ENCODE results near the gene TAOK1. TPM values are rescaled to one million over a fixed set of nuclear protein-coding genes. Genes with fewer than 3 reads are reported as not detected.

TAOK1 gene
- total and polyA plus RNA-seq, 9 of the 15 experiments (the other 6 are each of a cell fraction or from before 2014, with no cell fraction given): 3.2 to 33.1 (median 16.5) TPM

DNA sequence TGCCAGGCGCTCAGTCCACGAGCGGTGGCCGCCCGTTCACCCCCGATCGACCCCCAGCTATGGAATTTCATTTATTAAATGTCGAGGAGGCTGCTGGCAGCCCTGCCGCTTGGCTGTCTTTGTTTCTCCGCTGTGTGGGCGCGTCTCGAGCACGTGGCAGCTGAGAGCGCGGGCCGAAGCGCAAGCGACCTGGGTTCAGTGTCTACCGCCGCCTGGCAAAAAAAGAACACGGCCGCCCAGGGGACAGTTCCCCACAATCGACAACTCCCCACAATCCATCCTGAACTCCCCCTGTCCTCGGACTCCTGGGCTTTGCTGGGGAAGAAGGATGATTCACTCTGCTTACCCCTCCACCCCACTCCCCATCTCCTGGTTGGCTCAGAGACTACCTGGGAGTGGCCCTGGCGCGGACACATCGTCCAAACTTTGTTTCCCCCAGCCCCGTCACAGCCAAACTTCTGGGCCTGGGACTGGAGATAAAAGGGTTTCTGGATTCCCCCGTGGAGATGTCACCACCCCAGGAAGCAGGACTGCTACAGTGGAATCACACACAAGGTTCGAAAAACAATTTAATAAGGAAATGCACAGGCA is 201.1 kb downstream of the TAOK1 start (continued):
- TF ChIP-seq ARNT (IDR thresholded peaks at IDR 0.05) (no peak), NKRF (IDR thresholded peaks at IDR 0.05; ENCODE audit: borderline replicate concordance) (0 out of 2 replicates have a peak, but pooled peaks have one; percentile 15), CTCFL (IDR thresholded peaks at IDR 0.05; ENCODE audit: borderline replicate concordance, insufficient read depth, low read depth, low read length, poor library complexity, severe bottlenecking) (no peak), ZNF133 (CRISPR knock-in tag; IDR thresholded peaks at IDR 0.05) (no peak), IRF1 (CRISPR knock-in tag; IDR thresholded peaks at IDR 0.05; ENCODE audit: borderline replicate concordance) (no peak), PPARD (CRISPR knock-in tag; IDR thresholded peaks at IDR 0.05) (no peak), HDAC1 (IDR thresholded peaks at IDR 0.05) (no peak; a peak in 1 of 4 replicates), MCM3 (IDR thresholded peaks at IDR 0.05) (no peak), SMARCA5 (IDR thresholded peaks at IDR 0.05) (no peak), ZBTB2 (IDR thresholded peaks at IDR 0.05) (no peak; the same call in 1 of the 2 replicates), MYC (IDR thresholded peaks at IDR 0.05; ENCODE audit: low read depth, low read length) (peak; percentile 75), MYC (CRISPR knock-in tag; IDR thresholded peaks at IDR 0.05; ENCODE audit: borderline replicate concordance, low read depth) (no peak), ZBTB26 (CRISPR knock-in tag; IDR thresholded peaks at IDR 0.05) (no peak)
- TF ChIP-seq, protein P1, sequence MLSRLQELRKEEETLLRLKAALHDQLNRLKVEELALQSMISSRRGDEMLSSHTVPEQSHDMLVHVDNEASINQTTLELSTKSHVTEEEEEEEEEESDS (CRISPR knock-in tag; IDR thresholded peaks at IDR 0.05): no peak
- TF ChIP-seq, protein P2, sequence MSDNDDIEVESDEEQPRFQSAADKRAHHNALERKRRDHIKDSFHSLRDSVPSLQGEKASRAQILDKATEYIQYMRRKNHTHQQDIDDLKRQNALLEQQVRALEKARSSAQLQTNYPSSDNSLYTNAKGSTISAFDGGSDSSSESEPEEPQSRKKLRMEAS (CRISPR knock-in tag; IDR thresholded peaks at IDR 0.05): peak; percentile 78

Data from K562 (cell line).